Measurements from ENCODE around the gene RNF208.

The RNF208 gene

DNA sequence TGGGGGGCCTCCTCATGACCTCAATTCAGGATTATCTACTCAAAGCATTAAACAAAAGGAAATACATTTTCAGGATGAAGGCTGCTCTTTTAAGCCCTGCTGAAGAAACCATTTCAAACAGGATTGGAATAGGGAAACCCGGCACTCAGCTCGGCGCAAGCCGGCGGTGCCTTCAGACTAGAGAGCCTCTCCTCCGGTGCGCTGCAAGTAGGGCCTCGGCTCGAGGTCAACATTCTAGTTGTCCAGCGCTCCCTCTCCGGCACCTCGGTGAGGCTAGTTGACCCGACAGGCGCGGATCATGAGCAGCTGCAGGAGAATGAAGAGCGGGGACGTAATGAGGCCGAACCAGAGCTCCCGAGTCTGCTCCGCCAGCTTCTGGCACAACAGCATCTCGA is 17.3 kb downstream of the RNF208 start:
- no peak overlapping the region for H3K27ac ChIP-seq (ENCODE audit: low read depth, low read length, severe bottlenecking)
- H3K4me3 ChIP-seq (ENCODE audit: extremely low read depth, insufficient read depth, low read length, poor library complexity, severe bottlenecking) = peak overlapping the region; percentile 96
- no peaks in the 10 kb centered on the region for H3K9me3 ChIP-seq (ENCODE audit: control insufficient read depth, low read length)
- peaks cover 24% of the 10 kb centered on the region for H3K4me1 ChIP-seq (ENCODE audit: control insufficient read depth, insufficient read depth, low read length, poor library complexity, severe bottlenecking)
- 31% methylated on average over 20 to 21 of the region's 21 CpGs for WGBS, 2 experiments (ENCODE audit: insufficient coverage in 2 of 2)
- peaks cover 27% of the 10 kb centered on the region for H3K36me3 ChIP-seq (ENCODE audit: control insufficient read depth, insufficient read depth, low read length)

DNA sequence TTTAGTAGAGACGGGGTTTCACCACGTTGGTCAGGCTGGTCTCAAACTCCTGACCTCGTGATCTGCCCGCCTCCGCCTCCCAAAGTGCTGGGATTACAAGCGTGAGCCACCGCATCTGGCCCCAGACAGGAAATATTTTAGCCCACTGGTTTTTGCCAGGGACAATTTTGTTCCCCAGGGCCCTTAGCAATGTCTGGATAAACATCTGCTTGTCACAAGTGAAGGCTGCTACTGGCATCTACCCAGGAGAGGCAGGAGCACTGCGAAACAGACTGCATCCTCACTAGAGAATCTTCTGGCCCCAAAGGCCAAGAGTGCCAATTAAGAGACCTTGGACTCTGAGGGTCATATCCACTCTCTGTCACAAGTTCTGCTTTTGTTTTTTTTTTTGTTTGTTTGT is 19.1 kb downstream of the RNF208 start:
- Histone ChIP-seq H3K4me1 (ENCODE audit: control insufficient read depth, insufficient read depth, low read length, poor library complexity, severe bottlenecking) (peaks cover 32% of the 10 kb centered on the region), H3K27ac (ENCODE audit: low read depth, low read length, severe bottlenecking) (no peak overlapping the region), H3K9me3 (ENCODE audit: control insufficient read depth, low read length) (no peaks in the 10 kb centered on the region), H3K36me3 (ENCODE audit: control insufficient read depth, insufficient read depth, low read length) (peaks cover 19% of the 10 kb centered on the region), H3K4me3 (ENCODE audit: extremely low read depth, insufficient read depth, low read length, poor library complexity, severe bottlenecking) (no peak overlapping the region)
- WGBS, 2 experiments (ENCODE audit: insufficient coverage in 2 of 2) = 88 to 97% methylated on average over 8 of the region's 8 CpGs

DNA sequence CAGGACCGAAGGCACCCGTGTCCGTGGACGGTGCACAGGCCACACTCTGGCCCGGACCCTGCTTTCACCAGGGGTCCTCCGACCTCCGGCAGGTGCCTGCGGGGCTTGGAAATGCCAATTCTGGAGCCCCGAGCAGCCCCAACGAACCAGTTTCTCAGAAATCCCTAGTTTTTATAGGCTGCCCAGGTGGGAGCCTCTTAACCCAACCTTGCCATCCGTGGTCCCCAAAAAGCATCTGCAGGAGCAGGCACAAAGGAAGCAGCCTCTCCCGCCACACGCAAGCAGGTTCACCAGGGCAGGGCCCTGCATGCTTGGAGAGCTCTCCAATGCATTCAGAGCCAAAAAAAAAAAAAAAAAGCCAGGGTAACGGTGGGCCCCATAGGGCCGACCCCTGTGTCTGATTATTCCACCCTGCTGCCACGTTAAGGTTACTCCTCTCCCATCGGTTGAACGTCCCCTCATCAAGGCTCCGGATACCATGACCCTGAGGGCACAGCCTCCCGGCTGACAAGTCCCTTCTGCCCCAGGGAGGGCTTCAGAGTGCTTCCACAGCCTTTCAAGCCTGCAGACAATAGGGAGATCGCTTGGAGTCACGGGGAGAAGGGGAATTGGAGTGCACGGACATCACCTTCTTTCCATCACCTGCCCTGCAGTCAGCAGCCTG is 20.7 kb downstream of the RNF208 start:
- Histone ChIP-seq H3K4me3 (ENCODE audit: extremely low read depth, insufficient read depth, low read length, poor library complexity, severe bottlenecking) (peak overlapping the region; percentile 53), H3K9me3 (ENCODE audit: control insufficient read depth, low read length) (no peaks in the 10 kb centered on the region), H3K27ac (ENCODE audit: low read depth, low read length, severe bottlenecking) (peak overlapping the region; percentile 23), H3K4me1 (ENCODE audit: control insufficient read depth, insufficient read depth, low read length, poor library complexity, severe bottlenecking) (peaks cover 25% of the 10 kb centered on the region), H3K36me3 (ENCODE audit: control insufficient read depth, insufficient read depth, low read length) (peaks cover 7% of the 10 kb centered on the region)
- 23 to 25% methylated on average over 22 to 23 of the region's 23 CpGs for WGBS, 2 experiments (ENCODE audit: insufficient coverage in 2 of 2)

DNA sequence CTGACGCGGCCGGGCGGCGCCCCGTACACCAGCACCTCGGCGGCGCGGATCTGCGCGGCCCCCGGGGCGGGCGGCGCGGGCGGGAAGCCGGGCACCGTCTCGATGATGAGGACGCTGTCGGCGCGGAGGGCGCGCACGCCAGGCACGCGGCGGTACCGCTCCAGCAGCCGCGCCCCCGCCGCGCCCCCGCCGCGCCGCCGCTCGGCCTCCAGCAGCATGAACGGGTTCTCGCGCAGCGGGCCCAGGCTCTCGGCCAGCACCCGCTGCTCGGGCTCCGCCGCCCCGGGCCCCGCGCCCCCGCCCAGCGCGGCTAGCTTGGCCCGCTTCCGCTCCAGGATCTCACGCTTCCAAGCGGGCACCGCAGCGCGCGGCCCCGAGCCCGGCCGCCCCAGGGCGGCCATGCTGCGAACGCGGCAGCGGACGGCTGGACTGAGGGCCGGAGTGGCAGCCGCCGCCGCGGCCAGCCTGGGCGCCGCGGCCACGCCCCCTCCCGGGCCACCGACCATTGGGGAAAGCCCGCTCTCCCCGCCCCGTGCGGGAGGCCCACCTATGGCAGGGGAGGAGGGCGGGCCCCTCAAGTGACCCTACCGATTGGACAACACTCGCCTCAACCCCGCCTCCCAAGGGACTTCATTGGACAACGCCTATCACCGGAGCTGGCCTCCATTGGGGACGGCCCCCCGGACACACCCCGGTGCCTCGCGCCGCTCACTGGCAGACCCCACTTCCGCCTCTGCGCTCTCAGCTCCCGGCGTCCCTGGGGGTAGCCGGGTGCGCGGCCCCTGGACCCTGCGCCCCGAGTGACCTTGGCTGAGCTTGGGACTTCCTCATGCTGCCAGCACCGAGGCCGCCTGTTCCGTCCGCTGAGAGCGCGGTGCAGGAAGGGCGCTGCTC is 21.5 kb downstream of the RNF208 start, which contains the start of gene TPRN:
TSS of gene TPRN (minus strand) at position 431 of the 894 bp plus-strand sequence. CDS start at position 401, 30 bp downstream.
- 0% methylated on average over 98 to 102 of the region's 118 CpGs for WGBS, 2 experiments (ENCODE audit: insufficient coverage in 2 of 2)

DNA sequence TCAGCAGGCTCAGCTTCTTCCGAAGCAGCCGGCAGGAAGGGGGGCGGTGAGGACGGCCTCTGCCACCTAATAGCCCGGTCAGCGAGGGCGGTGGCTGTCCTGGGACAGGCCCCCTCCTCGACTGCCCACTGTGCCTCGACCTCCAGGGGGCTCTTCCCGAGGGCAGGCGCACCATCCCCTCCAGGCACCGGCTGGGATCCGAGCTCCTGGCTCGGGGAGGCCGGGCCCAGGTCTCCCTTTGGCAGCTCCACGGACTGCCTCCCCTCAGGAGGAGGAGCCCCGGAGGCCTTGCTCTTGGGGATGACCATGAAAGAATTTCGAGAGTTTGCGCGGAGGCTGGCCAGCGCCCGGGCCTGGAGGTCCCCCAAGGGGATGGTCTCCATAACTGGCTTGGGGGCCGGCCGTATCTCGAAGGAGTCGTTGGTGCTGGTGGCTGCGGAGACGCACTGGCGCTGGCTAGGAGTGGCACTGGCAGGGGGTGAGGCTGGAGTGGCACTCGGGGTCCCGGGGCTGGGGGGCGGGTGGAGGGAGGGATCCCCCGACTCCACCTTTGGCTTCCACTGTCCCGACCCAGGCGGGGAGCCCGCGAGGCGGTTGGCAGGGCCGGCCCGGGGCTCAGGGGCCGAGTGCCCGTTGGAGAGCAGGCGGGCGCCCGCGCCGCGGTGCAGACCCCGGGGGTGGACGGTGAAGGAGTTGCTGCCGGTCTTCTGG is 22.5 kb downstream of the RNF208 start:
- no peaks in the 10 kb centered on the region for H3K9me3 ChIP-seq (ENCODE audit: control insufficient read depth, low read length)
- peaks cover 7% of the 10 kb centered on the region for H3K36me3 ChIP-seq (ENCODE audit: control insufficient read depth, insufficient read depth, low read length)
- H3K4me1 ChIP-seq (ENCODE audit: control insufficient read depth, insufficient read depth, low read length, poor library complexity, severe bottlenecking) = peaks cover 20% of the 10 kb centered on the region
- no peak overlapping the region for H3K27ac ChIP-seq (ENCODE audit: low read depth, low read length, severe bottlenecking)
- H3K4me3 ChIP-seq (ENCODE audit: extremely low read depth, insufficient read depth, low read length, poor library complexity, severe bottlenecking) = peak overlapping the region; percentile 46
- WGBS, 2 experiments (ENCODE audit: insufficient coverage in 2 of 2) = 23 to 30% methylated on average over 25 to 29 of the region's 51 CpGs

More for the DNA sequence above, 21.5 kb downstream of the RNF208 start, which contains the start of gene TPRN:
- Histone ChIP-seq H3K4me1 (ENCODE audit: control insufficient read depth, insufficient read depth, low read length, poor library complexity, severe bottlenecking) (peaks cover 22% of the 10 kb centered on the region), H3K9me3 (ENCODE audit: control insufficient read depth, low read length) (no peaks in the 10 kb centered on the region), H3K4me3 (ENCODE audit: extremely low read depth, insufficient read depth, low read length, poor library complexity, severe bottlenecking) (peak within 1 kb of the TSS; percentile 53), H3K36me3 (ENCODE audit: control insufficient read depth, insufficient read depth, low read length) (peaks cover 7% of the 10 kb centered on the region), H3K27ac (ENCODE audit: low read depth, low read length, severe bottlenecking) (peak within 1 kb of the TSS; percentile 23)

DNA sequence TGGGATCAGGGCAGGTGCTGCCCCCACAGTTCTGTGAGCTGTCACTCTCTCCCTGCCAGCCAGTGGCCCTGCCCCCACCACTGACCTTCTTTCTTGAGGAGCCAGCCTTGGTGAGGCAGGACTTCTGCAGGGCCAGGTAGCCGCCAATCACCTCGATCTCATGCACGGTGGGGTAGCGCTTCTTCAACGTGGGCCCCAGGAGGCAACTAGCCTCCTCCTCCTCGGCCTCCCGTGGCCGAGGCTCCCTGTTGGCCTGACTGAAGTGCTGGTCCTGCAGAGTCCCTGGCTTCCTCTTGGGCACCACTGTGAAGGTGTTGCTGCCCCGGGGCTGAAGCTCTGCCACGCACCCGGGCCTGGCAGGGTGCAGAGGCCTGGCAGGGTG is 23.1 kb downstream of the RNF208 start:
- H3K9me3 ChIP-seq (ENCODE audit: control insufficient read depth, low read length) = no peaks in the 10 kb centered on the region
- WGBS, 2 experiments (ENCODE audit: insufficient coverage in 2 of 2) = 76 to 84% methylated on average over 8 to 11 of the region's 11 CpGs
- H3K4me1 ChIP-seq (ENCODE audit: control insufficient read depth, insufficient read depth, low read length, poor library complexity, severe bottlenecking) = peaks cover 15% of the 10 kb centered on the region
- H3K27ac ChIP-seq (ENCODE audit: low read depth, low read length, severe bottlenecking) = no peak overlapping the region
- H3K4me3 ChIP-seq (ENCODE audit: extremely low read depth, insufficient read depth, low read length, poor library complexity, severe bottlenecking) = peak overlapping the region; percentile 46
- H3K36me3 ChIP-seq (ENCODE audit: control insufficient read depth, insufficient read depth, low read length) = peaks cover 2% of the 10 kb centered on the region

DNA sequence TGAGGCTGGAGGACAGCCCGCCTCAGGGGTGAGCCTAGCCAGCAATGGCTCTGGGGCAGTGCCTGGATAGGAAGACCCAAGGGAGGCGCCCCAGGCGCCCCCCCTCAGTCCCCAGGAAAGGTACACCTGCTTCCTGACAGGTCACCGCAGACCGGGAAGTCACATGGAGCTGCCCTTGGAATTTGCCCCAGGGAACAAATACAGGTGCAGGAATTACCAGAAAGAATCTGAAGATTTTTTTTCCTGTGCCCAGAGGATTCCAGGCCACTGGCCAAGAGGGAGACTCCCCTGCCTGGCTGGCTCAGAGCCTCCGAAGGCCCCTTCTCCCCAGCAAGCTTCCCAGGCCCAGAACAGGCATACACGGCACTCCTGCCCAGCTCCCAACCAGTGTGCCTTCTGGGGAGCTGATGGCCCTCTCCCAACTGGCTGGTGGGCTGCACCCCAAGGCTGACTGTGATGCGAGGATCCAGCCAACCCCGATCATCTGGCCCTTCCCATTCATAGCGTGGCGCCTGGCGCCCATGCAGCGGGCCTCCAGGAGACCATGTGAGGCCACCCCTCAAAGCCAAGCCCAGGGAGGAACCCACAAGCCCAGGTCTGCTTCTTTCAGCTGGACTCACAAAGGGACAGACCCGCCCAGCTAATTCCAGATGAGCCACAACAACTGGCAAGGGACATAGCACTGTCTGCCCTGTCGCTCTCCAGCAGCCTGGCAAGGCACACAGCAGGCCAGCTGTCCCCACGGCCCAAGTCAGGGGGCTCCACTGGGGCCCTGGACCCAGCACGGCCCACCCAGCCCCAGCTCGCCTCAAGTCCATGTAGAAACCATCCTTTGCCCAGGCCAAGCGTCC is 23.8 kb downstream of the RNF208 start:
- 93 to 94% methylated on average over 16 to 19 of the region's 19 CpGs for WGBS, 2 experiments (ENCODE audit: insufficient coverage in 2 of 2)
- no peaks in the 10 kb centered on the region for H3K36me3 ChIP-seq (ENCODE audit: control insufficient read depth, insufficient read depth, low read length)
- H3K9me3 ChIP-seq (ENCODE audit: control insufficient read depth, low read length) = no peaks in the 10 kb centered on the region
- H3K27ac ChIP-seq (ENCODE audit: low read depth, low read length, severe bottlenecking) = no peak overlapping the region
- peaks cover 15% of the 10 kb centered on the region for H3K4me1 ChIP-seq (ENCODE audit: control insufficient read depth, insufficient read depth, low read length, poor library complexity, severe bottlenecking)
- H3K4me3 ChIP-seq (ENCODE audit: extremely low read depth, insufficient read depth, low read length, poor library complexity, severe bottlenecking) = no peak overlapping the region

DNA sequence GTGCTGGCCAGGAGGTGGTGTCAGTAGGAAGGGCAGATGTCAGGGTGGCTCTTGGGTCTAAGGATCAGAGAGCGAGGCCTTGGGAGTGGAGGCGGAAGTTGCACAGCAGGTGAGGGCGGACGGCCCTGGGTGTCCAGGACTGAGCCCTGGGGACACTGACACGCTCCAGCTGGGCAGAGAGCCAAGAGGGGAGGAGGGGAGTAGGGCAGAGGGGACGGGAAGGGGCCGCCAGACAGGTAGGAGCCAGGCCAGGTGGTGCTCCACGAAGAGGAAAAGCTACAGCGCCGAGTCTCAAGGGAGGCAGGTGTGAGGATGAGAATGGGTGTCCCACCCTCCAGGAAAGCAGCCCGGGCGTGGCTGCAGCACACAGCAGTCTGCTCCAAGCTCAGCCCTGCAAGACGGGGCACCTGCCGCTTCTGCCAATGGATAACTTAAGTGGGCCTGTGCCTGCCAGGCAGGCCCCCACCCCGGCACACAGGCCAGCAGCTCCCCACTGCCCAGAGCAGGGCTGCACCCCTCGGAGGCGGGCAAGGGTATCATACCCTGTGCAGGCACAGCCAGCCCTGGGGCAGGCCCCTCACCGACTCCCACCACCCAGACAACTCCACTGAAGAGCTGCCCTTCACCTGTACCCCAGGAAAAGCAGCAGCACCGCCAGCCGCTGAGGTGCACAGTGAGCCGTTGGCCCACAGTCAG is 26.4 kb downstream of the RNF208 start:
- H3K4me3 ChIP-seq (ENCODE audit: extremely low read depth, insufficient read depth, low read length, poor library complexity, severe bottlenecking) = no peak overlapping the region
- WGBS, 2 experiments (ENCODE audit: insufficient coverage in 2 of 2) = 93 to 97% methylated on average over 20 to 21 of the region's 21 CpGs
- H3K9me3 ChIP-seq (ENCODE audit: control insufficient read depth, low read length) = no peaks in the 10 kb centered on the region
- peaks cover 8% of the 10 kb centered on the region for H3K4me1 ChIP-seq (ENCODE audit: control insufficient read depth, insufficient read depth, low read length, poor library complexity, severe bottlenecking)
- H3K36me3 ChIP-seq (ENCODE audit: control insufficient read depth, insufficient read depth, low read length) = peaks cover 13% of the 10 kb centered on the region
- no peak overlapping the region for H3K27ac ChIP-seq (ENCODE audit: low read depth, low read length, severe bottlenecking)

DNA sequence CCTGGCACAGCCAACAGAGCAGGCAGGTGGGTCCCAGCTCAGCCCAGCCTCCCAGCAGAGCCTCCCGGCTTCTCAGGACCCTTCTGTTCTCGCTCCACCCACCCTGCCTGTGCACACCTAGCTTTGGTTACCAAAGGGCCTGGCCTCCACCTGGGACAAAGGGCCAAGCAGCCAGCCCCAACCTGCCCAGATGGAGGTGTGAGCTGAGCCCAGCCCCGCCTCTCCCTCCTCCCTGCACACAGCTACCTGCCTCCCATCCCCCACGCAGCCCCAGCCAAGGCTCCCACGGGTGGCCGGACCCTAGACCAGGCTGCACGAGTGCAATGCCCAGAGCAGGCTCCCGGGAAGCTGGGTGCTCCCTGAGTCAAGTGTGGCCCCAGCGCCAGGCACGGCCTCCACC is 27.1 kb downstream of the RNF208 start:
- no peak overlapping the region for H3K4me3 ChIP-seq (ENCODE audit: extremely low read depth, insufficient read depth, low read length, poor library complexity, severe bottlenecking)
- H3K27ac ChIP-seq (ENCODE audit: low read depth, low read length, severe bottlenecking) = no peak overlapping the region
- no peaks in the 10 kb centered on the region for H3K9me3 ChIP-seq (ENCODE audit: control insufficient read depth, low read length)
- H3K36me3 ChIP-seq (ENCODE audit: control insufficient read depth, insufficient read depth, low read length) = peaks cover 19% of the 10 kb centered on the region
- WGBS, 2 experiments (ENCODE audit: insufficient coverage in 2 of 2) = 80 to 96% methylated on average over 6 to 7 of the region's 10 CpGs
- H3K4me1 ChIP-seq (ENCODE audit: control insufficient read depth, insufficient read depth, low read length, poor library complexity, severe bottlenecking) = peaks cover 14% of the 10 kb centered on the region
